ENCODE data around the gene COL5A1. TPM values are rescaled to one million over a fixed set of nuclear protein-coding genes. Genes with fewer than 3 reads are reported as not detected.

The COL5A1 gene
- total RNA-seq, 1 experiment from 2014 or later, result 9.5 TPM

DNA sequence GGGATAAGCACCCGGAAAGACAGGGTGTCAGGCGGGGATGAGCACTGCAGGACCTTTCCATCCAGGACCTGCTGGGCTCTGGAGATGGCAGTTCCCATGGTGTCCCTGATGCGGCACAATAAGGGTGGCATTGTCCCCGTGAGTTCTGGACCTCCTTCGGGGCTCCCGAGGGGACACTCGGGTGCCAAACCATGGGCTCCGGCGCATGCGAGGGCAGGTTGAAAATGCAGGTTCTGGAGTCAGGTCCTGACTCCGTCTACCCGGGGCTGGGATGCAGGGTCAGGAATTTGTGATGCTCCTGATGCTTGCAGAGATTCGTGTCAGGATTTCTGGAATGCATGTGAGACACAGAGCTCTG lies 239.7 kb downstream of the COL5A1 start:
- no peak overlapping the region for H3K4ac ChIP-seq (ENCODE audit: low read depth, low read length)
- no peaks in the 10 kb centered on the region for H3K23me2 ChIP-seq (ENCODE audit: insufficient read length, low read depth, low read length, poor library complexity, severe bottlenecking)
- no peak overlapping the region for H3K27ac ChIP-seq (ENCODE audit: insufficient read length, low read depth, low read length)
- no peak overlapping the region for H3K23ac ChIP-seq (ENCODE audit: insufficient read length, low read depth, low read length)
- H4K8ac ChIP-seq (replicated peaks; ENCODE audit: insufficient read length, low read depth, low read length), result no peak overlapping the region
- H3T11ph ChIP-seq (ENCODE audit: low read length), result no peak overlapping the region
- H3K27me3 ChIP-seq (ENCODE audit: insufficient read depth, low read length), result no peaks in the 10 kb centered on the region
- no peak overlapping the region for H3K9ac ChIP-seq (ENCODE audit: extremely low read depth, insufficient read length, low read length)
- H2BK15ac ChIP-seq (ENCODE audit: low read depth, low read length), result no peak overlapping the region
- no peak overlapping the region for H2BK5ac ChIP-seq (ENCODE audit: insufficient read length, low read length)
- no peak overlapping the region for H3K56ac ChIP-seq (ENCODE audit: insufficient read length, low read depth, low read length)
- Mint-ChIP-seq H3K9me3 (no peaks in the 10 kb centered on the region), H3K4me3 (no peak overlapping the region), H3K36me3 (ENCODE audit: insufficient read depth in 1 of 3, low read depth in 3 of 3) (no peaks in the 10 kb centered on the region), H3K27ac (no peak overlapping the region), H3K4me1 (no peaks in the 10 kb centered on the region), H3K27me3 (ENCODE audit: low read depth) (no peaks in the 10 kb centered on the region; the same call in none of the 2 replicates)
- no peak overlapping the region for H3K4me2 ChIP-seq (ENCODE audit: insufficient read depth, insufficient read length, low read length)
- H3K14ac ChIP-seq (ENCODE audit: insufficient read depth, low read length), result no peak overlapping the region
- no peak overlapping the region for H2BK120ac ChIP-seq (ENCODE audit: low read depth, low read length, poor library complexity, severe bottlenecking)
- no peaks in the 10 kb centered on the region for H4K20me1 ChIP-seq (ENCODE audit: control insufficient read depth, insufficient read depth, insufficient read length)
- no peak overlapping the region for H4K5ac ChIP-seq (ENCODE audit: insufficient read length, low read depth, low read length)
- H2BK20ac ChIP-seq (ENCODE audit: low read depth, low read length, poor library complexity, severe bottlenecking), result no peak overlapping the region
- H3K4me1 ChIP-seq (ENCODE audit: insufficient read depth, low read length), result no peaks in the 10 kb centered on the region
- no peak overlapping the region for H2AFZ ChIP-seq (ENCODE audit: low read length)
- no peak overlapping the region for H2AK5ac ChIP-seq (ENCODE audit: insufficient read length, low read length)
- no peak overlapping the region for H4K91ac ChIP-seq (ENCODE audit: insufficient read length, low read depth, low read length)
- DNase-seq, result no peak
- no peak overlapping the region for H3K18ac ChIP-seq (ENCODE audit: insufficient read length, low read depth, low read length)
- WGBS (ENCODE audit: extremely low coverage, insufficient read length, low lambda C conversion rate), result no CpG with 5 or more reads among the region's 13 CpGs
- H3K79me2 ChIP-seq (ENCODE audit: insufficient read depth, low read length), result no peaks in the 10 kb centered on the region
- no peaks in the 10 kb centered on the region for H3K79me1 ChIP-seq (ENCODE audit: insufficient read depth, low read depth, low read length, poor library complexity, severe bottlenecking)
- TF ChIP-seq, protein P1, sequence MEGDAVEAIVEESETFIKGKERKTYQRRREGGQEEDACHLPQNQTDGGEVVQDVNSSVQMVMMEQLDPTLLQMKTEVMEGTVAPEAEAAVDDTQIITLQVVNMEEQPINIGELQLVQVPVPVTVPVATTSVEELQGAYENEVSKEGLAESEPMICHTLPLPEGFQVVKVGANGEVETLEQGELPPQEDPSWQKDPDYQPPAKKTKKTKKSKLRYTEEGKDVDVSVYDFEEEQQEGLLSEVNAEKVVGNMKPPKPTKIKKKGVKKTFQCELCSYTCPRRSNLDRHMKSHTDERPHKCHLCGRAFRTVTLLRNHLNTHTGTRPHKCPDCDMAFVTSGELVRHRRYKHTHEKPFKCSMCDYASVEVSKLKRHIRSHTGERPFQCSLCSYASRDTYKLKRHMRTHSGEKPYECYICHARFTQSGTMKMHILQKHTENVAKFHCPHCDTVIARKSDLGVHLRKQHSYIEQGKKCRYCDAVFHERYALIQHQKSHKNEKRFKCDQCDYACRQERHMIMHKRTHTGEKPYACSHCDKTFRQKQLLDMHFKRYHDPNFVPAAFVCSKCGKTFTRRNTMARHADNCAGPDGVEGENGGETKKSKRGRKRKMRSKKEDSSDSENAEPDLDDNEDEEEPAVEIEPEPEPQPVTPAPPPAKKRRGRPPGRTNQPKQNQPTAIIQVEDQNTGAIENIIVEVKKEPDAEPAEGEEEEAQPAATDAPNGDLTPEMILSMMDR (conservative IDR thresholded peaks at IDR 0.05), result no peak
- no peak overlapping the region for H2BK12ac ChIP-seq (ENCODE audit: insufficient read length, low read depth, low read length)
- no peaks in the 10 kb centered on the region for H3K9me3 ChIP-seq (ENCODE audit: control insufficient read depth, low read depth, low read length)
